K562 (cell line): ENCODE measurements around the gene GOLIM4. TPM values are rescaled to one million over a fixed set of nuclear protein-coding genes. Genes with fewer than 3 reads are reported as not detected.

Experiments used
- ATAC-seq: fragments of 200-7000 bp; cut with Tn5 transposase; 3 replicates; pipeline ENCODE4 v1.9.1; 2020; ENCODE audit warnings: moderate library complexity
- BruUV-seq: library from RNA; stranded (reverse); fragments of 400-500 nt; replicated peaks from 2 replicates; lab custom pipeline; 2021; lab: Mats Ljungman, UMichigan
- CTCF ChIA-PET: fragments of 300-600 bp; formaldehyde crosslinking; extraction: SDS; loops from one replicate; lab custom pipeline; 2021; ENCODE audit warnings: low intra/inter-chr PET ratio; lab: Yijun Ruan, JAX
- POLR2A ChIA-PET: fragments of 300-600, 350-650 bp; sonication (Branson Sonifier 250); formaldehyde crosslinking; extraction: SDS; loops from one replicate; lab custom pipeline; 2021; ENCODE audit warnings: antibody characterized with exemption, inconsistent platforms; lab: Yijun Ruan, JAX
- DNase-seq, 4 experiments: peaks; one replicate each; pipeline versions ENCODE4 v3.0.0 to v3.0.0-alpha.2; 2011 to 2018; ENCODE audit warnings: low spot score in 3 of 4, mixed read lengths in 3 of 4; ENCODE audit errors: extremely low read depth in 1 of 4
- FAIRE-seq: peaks from 2 replicates; lab custom pipeline; 2011; peaks lifted over from hg19 to GRCh38; lab: Jason Lieb, UNC
- H2AFZ ChIP-seq: 2 replicates; pipeline ENCODE4 v1.6.0; 2011; ENCODE audit warnings: low read depth, low read length, control low read depth, inconsistent platforms
- H3K27ac ChIP-seq: fragments of 200-600 bp; 3 replicates; pipeline ENCODE4 v1.8.0; 2011; ENCODE audit warnings: low read depth, mild to moderate bottlenecking, control low read depth, inconsistent platforms, low read length, moderate library complexity, mixed read lengths; ENCODE audit errors: extremely low read depth
- H3K27me3 ChIP-seq, 2 experiments: fragments of 300-600 bp in 1 of 2; 2 replicates in 1 of 2; 3 replicates in 1 of 2; pipeline versions ENCODE4 v1.6.0 to v1.8.0; 2011; ENCODE audit warnings: inconsistent platforms in 2 of 2, low read length in 2 of 2, mild to moderate bottlenecking in 1 of 2, mixed read lengths in 1 of 2, moderate library complexity in 1 of 2; ENCODE audit not compliant: control insufficient read depth in 2 of 2, insufficient read depth in 2 of 2
- H3K36me3 ChIP-seq: fragments of 300-600 bp; 3 replicates; pipeline ENCODE4 v1.8.0; 2011; ENCODE audit warnings: mild to moderate bottlenecking, low read length, inconsistent platforms; ENCODE audit not compliant: control insufficient read depth, insufficient read depth
- H3K4me1 ChIP-seq, 2 experiments: fragments of 200-600 bp in 1 of 2; replicated peaks in 1 of 2; 2 replicates in 1 of 2; 3 replicates in 1 of 2; pipeline versions ENCODE4 v1.5.1 to v1.8.0; 2011; ENCODE audit warnings: inconsistent platforms in 2 of 2, low read length in 2 of 2, mild to moderate bottlenecking in 1 of 2, mixed read lengths in 1 of 2, moderate library complexity in 1 of 2; ENCODE audit not compliant: control insufficient read depth in 2 of 2, insufficient read depth in 2 of 2
- H3K4me2 ChIP-seq: 2 replicates; pipeline ENCODE4 v1.6.1; 2011; ENCODE audit warnings: low read length, control low read depth, inconsistent platforms, mixed read lengths; ENCODE audit not compliant: insufficient read depth
- H3K4me3 ChIP-seq: fragments of 200-600 bp; sonication (generic), shearing (Covaris generic); 2 replicates; pipeline ENCODE4 v1.5.1; 2016; ENCODE audit warnings: control low read depth, inconsistent platforms
- H3K79me2 ChIP-seq: fragments of 200-600 bp; 3 replicates; pipeline ENCODE4 v1.8.0; 2011; ENCODE audit warnings: low read length, inconsistent platforms; ENCODE audit not compliant: control insufficient read depth, insufficient read depth
- H3K9ac ChIP-seq, 2 experiments: 2 replicates each; pipeline versions ENCODE4 v1.6.0 to v1.6.1; 2011; ENCODE audit warnings: low read depth in 2 of 2, low read length in 2 of 2, control low read depth in 1 of 2, inconsistent platforms in 1 of 2, mild to moderate bottlenecking in 1 of 2, mixed read lengths in 1 of 2; ENCODE audit not compliant: insufficient read depth in 1 of 2
- H3K9me1 ChIP-seq: one replicate; pipeline ENCODE4 v1.6.0; 2011; ENCODE audit warnings: inconsistent platforms, mild to moderate bottlenecking, low read length, moderate library complexity; ENCODE audit not compliant: control insufficient read depth, insufficient read depth
- H3K9me3 ChIP-seq: replicated peaks from 2 replicates; pipeline ENCODE4 v1.5.1; 2011; ENCODE audit warnings: low read depth, low read length, inconsistent platforms; ENCODE audit not compliant: control insufficient read depth, insufficient read depth
- H4K20me1 ChIP-seq: replicated peaks from 2 replicates; pipeline ENCODE4 v1.6.1; 2011; ENCODE audit warnings: low read length, inconsistent platforms, mixed read lengths; ENCODE audit not compliant: control insufficient read depth, insufficient read depth
- MYC ChIP-seq, 2 experiments: fragments of 250-450 bp in 1 of 2; sonication (Bioruptor Pico) in 1 of 2; IDR thresholded peaks; 2 replicates each; pipeline versions ENCODE4 v1.5.1 to v1.6.1; 2012 to 2021; ENCODE audit warnings: low read depth in 2 of 2, borderline replicate concordance in 1 of 2, improper control_type of control experiment in 1 of 2, low read length in 1 of 2, mild to moderate bottlenecking in 1 of 2, moderate library complexity in 1 of 2
- POLR2AphosphoS2 ChIP-seq: IDR thresholded peaks from 2 replicates; pipeline ENCODE4 v1.6.1; 2012; ENCODE audit warnings: low read length, improper control_type of control experiment
- TEAD4 ChIP-seq, 2 experiments: sonication (generic) in 1 of 2; formaldehyde crosslinking in 1 of 2; IDR thresholded peaks; 2 replicates each; pipeline versions ENCODE4 v1.6.1 to v1.8.0; 2012 to 2022; ENCODE audit warnings: borderline replicate concordance in 1 of 2, inconsistent platforms in 1 of 2, low read length in 1 of 2, mild to moderate bottlenecking in 1 of 2, missing genetic modification reagents in 1 of 2
- TFAP4 ChIP-seq: sonication (generic); formaldehyde crosslinking; IDR thresholded peaks from 2 replicates; pipeline ENCODE4 v1.8.0; 2022; ENCODE audit warnings: missing genetic modification reagents, mild to moderate bottlenecking, moderate library complexity, borderline replicate concordance
- TGIF2 ChIP-seq: sonication (generic); formaldehyde crosslinking; IDR thresholded peaks from 2 replicates; pipeline ENCODE4 v1.8.1; 2022; ENCODE audit warnings: mild to moderate bottlenecking, missing genetic modification reagents, moderate library complexity
- UBTF ChIP-seq, 2 experiments: IDR thresholded peaks; 2 replicates each; pipeline ENCODE4 v1.6.1; 2012; ENCODE audit warnings: improper control_type of control experiment in 2 of 2, low read depth in 2 of 2, low read length in 2 of 2, borderline replicate concordance in 1 of 2
- XRCC3 ChIP-seq: fragments of 450-650 bp; IDR thresholded peaks from 2 replicates; pipeline ENCODE4 v1.6.1; 2017; ENCODE audit warnings: mild to moderate bottlenecking, moderate library complexity
- YY1 ChIP-seq, 3 experiments: IDR thresholded peaks; 2 replicates each; pipeline ENCODE4 v1.6.1; 2011; ENCODE audit warnings: low read length in 2 of 3, mild to moderate bottlenecking in 2 of 3, moderate library complexity in 2 of 3, borderline replicate concordance in 1 of 3, control low read depth in 1 of 3, low read depth in 1 of 3; ENCODE audit not compliant: insufficient read depth in 3 of 3, insufficient replicate concordance in 2 of 3, control insufficient read depth in 1 of 3, insufficient read length in 1 of 3; ENCODE audit errors: extremely low read depth in 1 of 3
- ZNF277 ChIP-seq: fragments of 250-450 bp; sonication (Bioruptor Pico); IDR thresholded peaks from 2 replicates; pipeline ENCODE4 v1.8.0; 2022; ENCODE audit warnings: inconsistent platforms, mild to moderate bottlenecking, moderate library complexity, borderline replicate concordance
- ZNF584 ChIP-seq: fragments of 200-800 bp; sonication (Bioruptor generic); IDR thresholded peaks from 2 replicates; pipeline ENCODE4 v1.6.1; 2016; ENCODE audit warnings: low read depth, mild to moderate bottlenecking, missing genetic modification characterization, missing compliant biosample characterization
- ZNF707 ChIP-seq: fragments of 250-450 bp; sonication (Bioruptor Pico); conservative IDR thresholded peaks from 2 replicates; pipeline ENCODE4 v1.8.0; 2022; ENCODE audit warnings: inconsistent platforms, mild to moderate bottlenecking, moderate library complexity
- WGBS: fragments of 100-300 bp; shearing (Covaris generic); methylation state at CpG from one replicate; pipeline ENCODE4 v1.1.6; 2016; ENCODE audit warnings: low coverage, mixed read lengths; ENCODE audit not compliant: insufficient coverage; ENCODE audit errors: missing lambda C conversion rate; 5-methylcytosine and 5-hydroxymethylcytosine counted together
- in situ Hi-C: fragments of 300-500 bp; cut with MboI; formaldehyde crosslinking; loops from 4 replicates; pipeline ENCODE4 v1.15.0; 2018; ENCODE audit warnings: inconsistent platforms, mixed read lengths
- intact Hi-C: fragments of 100-400 bp; cut with micrococcal nuclease; formaldehyde crosslinking; loops from 2 replicates; pipeline ENCODE4 v1.14.2; 2022
- polyA plus RNA-seq, 8 experiments: library from polyadenylated mRNA; depleted of rRNA in 4 of 8; stranded (reverse) in 5 of 8; unstranded in 3 of 8; fragments of >200 nt; fragmentation: Nextera tagmentation in 2 of 8; fragmentation: Illumina TruSeq in 1 of 8; extraction: Ambion mirVana in 2 of 8; extraction: Trizol in 1 of 8; gene quantifications; 2 replicates each; pipeline versions ENCODE4 v1.2.1 to v1.2.3, GENCODE V29; 2011 to 2014; ENCODE audit warnings: inconsistent platforms in 1 of 8, missing spikeins in 1 of 8
- total RNA-seq, 7 experiments: library from RNA; depleted of rRNA in 6 of 7; stranded (reverse); fragments of >200 nt in 6 of 7; fragmentation: Illumina TruSeq in 2 of 7; extraction: Trizol in 2 of 7; gene quantifications; 2 replicates each; pipeline versions ENCODE4 v1.2.1 to v1.2.3, GENCODE V29; 2011 to 2021; ENCODE audit warnings: low replicate concordance in 1 of 7

GOLIM4 gene
- total and polyA plus RNA-seq, 9 of the 15 experiments (the other 6 are each of a cell fraction or from before 2014, with no cell fraction given): 9.3 to 39.4 (median 31.0) TPM

- no peaks in the 10 kb centered on the region for H3K9me3 ChIP-seq
- BruUV-seq: no TSS peak
- H3K9ac ChIP-seq: no peak overlapping the region
- FAIRE-seq: no peak
- no peak overlapping the region for H2AFZ ChIP-seq
- H3K27ac ChIP-seq: no peak overlapping the region
- H3K27me3 ChIP-seq: no peaks in the 10 kb centered on the region
- 98% methylated on average over 2 of the region's 2 CpGs for WGBS
- H3K4me3 ChIP-seq: no peak overlapping the region
- H3K9me1 ChIP-seq: no peaks in the 10 kb centered on the region
- ChIA-PET CTCF (no interaction called here), POLR2A (no interaction called here)
- intact Hi-C loops (no loop called here), in situ Hi-C loops (no loop called here)
- TF ChIP-seq XRCC3 (no peak), ZNF584 (no peak), TFAP4 (CRISPR knock-in tag) (no peak), YY1 (IDR thresholded peaks at IDR 0.05; ENCODE audit: borderline replicate concordance in 1 of 3, control insufficient read depth in 1 of 3, extremely low read depth in 1 of 3, insufficient read depth in 3 of 3, insufficient read length in 1 of 3, insufficient replicate concordance in 2 of 3, low read depth in 1 of 3, low read length in 2 of 3) (no peak), ZNF707 (CRISPR knock-in tag) (no peak), MYC (IDR thresholded peaks at IDR 0.05; ENCODE audit: low read depth, low read length) (no peak), MYC (CRISPR knock-in tag; IDR thresholded peaks at IDR 0.05; ENCODE audit: borderline replicate concordance, low read depth) (no peak), TGIF2 (no peak), POLR2AphosphoS2 (no peak), TEAD4 (IDR thresholded peaks at IDR 0.05; ENCODE audit: low read length) (no peak), TEAD4 (CRISPR knock-in tag; IDR thresholded peaks at IDR 0.05; ENCODE audit: borderline replicate concordance) (no peak), ZNF277 (CRISPR knock-in tag) (no peak), UBTF (IDR thresholded peaks at IDR 0.05; ENCODE audit: borderline replicate concordance in 1 of 2, low read depth in 2 of 2, low read length in 2 of 2) (no peak)
- no peak for DNase-seq
- no peak for ATAC-seq
- H3K36me3 ChIP-seq: peaks cover 6% of the 10 kb centered on the region; the same call in 2 of the 3 replicates
- no peaks in the 10 kb centered on the region for H4K20me1 ChIP-seq
- no peaks in the 10 kb centered on the region; a peak in 1 of 5 replicates for H3K4me1 ChIP-seq
- no peak overlapping the region for H3K4me2 ChIP-seq
- H3K79me2 ChIP-seq: peaks cover 52% of the 10 kb centered on the region
Measured at GRCh38 chr3:168068346-168068745, 27.4 kb downstream of the GOLIM4 start.
